HepG2 (cell line): Measurements from ENCODE around the gene SLIT3. TPM values are rescaled to one million over a fixed set of nuclear protein-coding genes. Genes with fewer than 3 reads are reported as not detected.

ENCODE experiments used
- ATAC-seq: fragments of 200-7000 bp; cut with Tn5 transposase; 3 replicates; pipeline ENCODE4 v1.9.1; 2020; ENCODE audit warnings: mild to moderate bottlenecking, moderate library complexity
- BruUV-seq: library from RNA; stranded (reverse); fragments of 400-500 nt; replicated peaks from 2 replicates; lab custom pipeline; 2021; lab: Mats Ljungman, UMichigan
- CTCF ChIA-PET: fragments of 300-600 bp; formaldehyde crosslinking; extraction: SDS; loops from one replicate; lab custom pipeline; 2021; ENCODE audit warnings: low total read pairs, inconsistent platforms, low intra/inter-chr PET ratio; lab: Yijun Ruan, JAX
- POLR2A ChIA-PET: fragments of 350-600 bp; sonication (Branson Sonifier 250); formaldehyde crosslinking; loops from one replicate; lab custom pipeline; 2020; ENCODE audit warnings: antibody characterized with exemption, inconsistent platforms; lab: Yijun Ruan, JAX
- DNase-seq: peaks from one replicate; pipeline ENCODE4 v3.0.0-alpha.2; 2015; ENCODE audit warnings: low spot score
- FAIRE-seq: peaks from 3 replicates; lab custom pipeline; 2011; peaks lifted over from hg19 to GRCh38; lab: Jason Lieb, UNC
- H2AFZ ChIP-seq: one replicate; pipeline ENCODE4 v1.6.1; 2011; ENCODE audit warnings: low read length, inconsistent platforms
- H3K27ac ChIP-seq: fragments of 300-600 bp; 3 replicates; pipeline ENCODE4 v1.8.0; 2011; ENCODE audit warnings: mixed run types, mild to moderate bottlenecking, mixed read lengths, low read length, inconsistent platforms; ENCODE audit not compliant: insufficient read depth; ENCODE audit errors: extremely low read length
- H3K27me3 ChIP-seq, 2 experiments: fragments of 200-600 bp in 1 of 2; 2 replicates in 1 of 2; 3 replicates in 1 of 2; pipeline versions ENCODE4 v1.6.0 to v1.8.0; 2011; ENCODE audit warnings: low read length in 2 of 2, mild to moderate bottlenecking in 2 of 2, moderate library complexity in 2 of 2, inconsistent platforms in 1 of 2; ENCODE audit not compliant: insufficient read depth in 2 of 2, control insufficient read depth in 1 of 2
- H3K36me3 ChIP-seq, 2 experiments: fragments of 200-600 bp in 1 of 2; replicated peaks in 1 of 2; 2 replicates in 1 of 2; 3 replicates in 1 of 2; pipeline versions ENCODE4 v1.5.1 to v1.8.0; 2011; ENCODE audit warnings: low read length in 2 of 2, inconsistent platforms in 1 of 2; ENCODE audit not compliant: insufficient read depth in 2 of 2, control insufficient read depth in 1 of 2
- H3K4me1 ChIP-seq: 2 replicates; pipeline ENCODE4 v1.5.1; 2012; ENCODE audit warnings: low read length, inconsistent platforms; ENCODE audit not compliant: insufficient read depth
- H3K4me2 ChIP-seq: 2 replicates; pipeline ENCODE4 v1.6.0; 2011; ENCODE audit warnings: low read depth, low read length, inconsistent platforms
- H3K4me3 ChIP-seq, 3 experiments: fragments of 200-600 bp in 1 of 3; sonication (generic), shearing (Covaris generic) in 1 of 3; replicated peaks in 1 of 3; 2 replicates each; pipeline ENCODE4 v1.5.1; 2011 to 2016; ENCODE audit warnings: low read length in 3 of 3, inconsistent platforms in 2 of 3, low read depth in 2 of 3, mild to moderate bottlenecking in 2 of 3, control low read depth in 1 of 3, mixed read lengths in 1 of 3; ENCODE audit not compliant: insufficient read depth in 1 of 3
- H3K79me2 ChIP-seq: one replicate; pipeline ENCODE4 v1.6.1; 2011; ENCODE audit warnings: low read length, inconsistent platforms; ENCODE audit not compliant: insufficient read depth
- H3K9ac ChIP-seq: 2 replicates; pipeline ENCODE4 v1.6.0; 2011; ENCODE audit warnings: mild to moderate bottlenecking, low read depth, low read length, inconsistent platforms; ENCODE audit not compliant: insufficient read depth
- H3K9me3 ChIP-seq: 2 replicates; pipeline ENCODE4 v1.5.1; 2012; ENCODE audit warnings: mild to moderate bottlenecking, low read length
- H4K20me1 ChIP-seq: 2 replicates; pipeline ENCODE4 v1.6.0; 2011; ENCODE audit warnings: inconsistent platforms, mild to moderate bottlenecking, low read length, moderate library complexity; ENCODE audit not compliant: insufficient read depth
- CHCHD3 ChIP-seq: sonication (generic); formaldehyde crosslinking; IDR thresholded peaks from 2 replicates; pipeline ENCODE4 v1.8.0; 2022; ENCODE audit warnings: mild to moderate bottlenecking, missing genetic modification reagents, moderate library complexity
- DMAP1 ChIP-seq: IDR thresholded peaks from 2 replicates; pipeline ENCODE4 v1.6.1; 2016
- ETV5 ChIP-seq: IDR thresholded peaks from 2 replicates; pipeline ENCODE4 v1.6.1; 2018; ENCODE audit warnings: missing biosample characterization, missing genetic modification reagents, inconsistent platforms, borderline replicate concordance
- NFKB2 ChIP-seq: sonication (generic); formaldehyde crosslinking; IDR thresholded peaks from 2 replicates; pipeline ENCODE4 v1.4.0; 2020; ENCODE audit warnings: missing genetic modification reagents, borderline replicate concordance
- ZBTB7B ChIP-seq: sonication (generic); formaldehyde crosslinking; IDR thresholded peaks from 2 replicates; pipeline ENCODE4 v1.4.0; 2020; ENCODE audit warnings: missing genetic modification reagents
- ZC3H13 ChIP-seq: sonication (generic); formaldehyde crosslinking; IDR thresholded peaks from 2 replicates; pipeline ENCODE4 v1.8.1; 2023; ENCODE audit warnings: mild to moderate bottlenecking, missing genetic modification reagents, moderate library complexity
- ZFYVE20 ChIP-seq: sonication (generic); formaldehyde crosslinking; IDR thresholded peaks from 2 replicates; pipeline ENCODE4 v1.8.0; 2023; ENCODE audit warnings: low read depth, mild to moderate bottlenecking, moderate library complexity, missing genetic modification reagents, borderline replicate concordance
- ZNF333 ChIP-seq: sonication (generic); formaldehyde crosslinking; IDR thresholded peaks from 2 replicates; pipeline ENCODE4 v1.4.0; 2020; ENCODE audit warnings: mild to moderate bottlenecking, missing genetic modification reagents, borderline replicate concordance
- ZNF879 ChIP-seq: sonication (generic); formaldehyde crosslinking; IDR thresholded peaks from 2 replicates; pipeline ENCODE4 v1.8.1; 2023; ENCODE audit warnings: missing genetic modification reagents
- WGBS: methylation state at CpG from one replicate; pipeline ENCODE4 v1.1.6; 2017; ENCODE audit warnings: low lambda C conversion rate; 5-methylcytosine and 5-hydroxymethylcytosine counted together
- in situ Hi-C: cut with HindIII; loops from 2 replicates; pipeline ENCODE4 v1.10.0; 2017; ENCODE audit warnings: low pct_unique_long_range_greater_than_20kb; ENCODE audit not compliant: extremely low pct_ligation_motif_present
- intact Hi-C: fragments of 100-400 bp; cut with micrococcal nuclease; formaldehyde crosslinking; loops from one replicate; pipeline ENCODE4 v1.10.0; 2022; ENCODE audit not compliant: unreplicated experiment
- polyA plus RNA-seq, 8 experiments: library from polyadenylated mRNA; depleted of rRNA in 3 of 8; stranded (reverse) in 7 of 8; unstranded in 1 of 8; fragments of >200 nt; fragmentation: Illumina TruSeq in 4 of 8; extraction: Trizol in 4 of 8; gene quantifications; 2 replicates each; pipeline versions ENCODE4 v1.2.1 to v1.2.3, GENCODE V29; 2011 to 2016; ENCODE audit warnings: low read depth in 4 of 8, missing spikeins in 1 of 8, mixed read lengths in 1 of 8; ENCODE audit not compliant: insufficient read depth in 1 of 8
- total RNA-seq, 5 experiments: library from RNA; depleted of rRNA; stranded (reverse); fragments of >200 nt; fragmentation: Illumina TruSeq; extraction: Trizol; gene quantifications; 2 replicates each; pipeline ENCODE4 v1.2.3, GENCODE V29; 2016; ENCODE audit warnings: low read depth in 1 of 5
- TF ChIP-seq, protein P1 (sequence below): sonication (generic); formaldehyde crosslinking; conservative IDR thresholded peaks from 2 replicates; pipeline ENCODE4 v1.4.0; 2020; ENCODE audit warnings: missing genetic modification reagents
- TF ChIP-seq, protein P2 (sequence below): sonication (generic); formaldehyde crosslinking; IDR thresholded peaks from 2 replicates; pipeline ENCODE4 v1.4.0; 2020; ENCODE audit warnings: missing genetic modification reagents

The SLIT3 gene
- total and polyA plus RNA-seq, 2 of the 13 experiments (the other 11 are each of a cell fraction or from before 2014, with no cell fraction given), result not detected

GRCh38 chr5:169301986-169302385, 1.0 kb upstream of the SLIT3 start:
- peak; percentile 49; the same call in 2 of the 3 replicates for ATAC-seq
- Histone ChIP-seq H3K79me2 (no peaks in the 10 kb centered on the region), H2AFZ (no peak overlapping the region), H3K9ac (no peak overlapping the region), H3K27ac (no peak overlapping the region), H3K9me3 (no peaks in the 10 kb centered on the region), H3K4me1 (no peaks in the 10 kb centered on the region), H3K27me3 (peaks cover 2 to 28% of the 10 kb centered on the region in 2 experiments; a peak in 3 of 5 replicates), H3K36me3 (no peaks in the 10 kb centered on the region), H3K4me3 (no peak overlapping the region), H4K20me1 (no peaks in the 10 kb centered on the region), H3K4me2 (no peak overlapping the region)
- FAIRE-seq, result no peak
- no TSS peak for BruUV-seq
- TF ChIP-seq NFKB2 (CRISPR knock-in tag), result no peak
- TF ChIP-seq ZNF879 (CRISPR knock-in tag), result no peak
- no peak for TF ChIP-seq ETV5 (CRISPR knock-in tag)
- TF ChIP-seq DMAP1, result no peak
- TF ChIP-seq ZC3H13 (CRISPR knock-in tag), result no peak
- no peak for TF ChIP-seq ZBTB7B (CRISPR knock-in tag)
- ChIA-PET CTCF (interaction anchor here (1.0 to 1.9 kb wide), 3 partner anchors 312 to 622 kb away, joined by 3 to 15 read pairs (median 10); no protein-coding TSS in a partner anchor), POLR2A (no interaction called here)
- no peak for DNase-seq
- WGBS, result 58% methylated on average over 12 of the region's 12 CpGs
- intact Hi-C loops, result loop anchor here (1.0 kb wide), 1 partner anchor 623 kb away; no protein-coding TSS in a partner anchor
- in situ Hi-C loops, result loop anchor here (5.0 to 10.0 kb wide), 2 partner anchors 315 to 627 kb away; no protein-coding TSS in a partner anchor

GRCh38 chr5:169301386-169301934, 521 bp upstream of the SLIT3 start:
- intact Hi-C loops, result no loop called here
- no peak for TF ChIP-seq ZNF333 (CRISPR knock-in tag)
- no peak for TF ChIP-seq CHCHD3
- TF ChIP-seq, protein P1, sequence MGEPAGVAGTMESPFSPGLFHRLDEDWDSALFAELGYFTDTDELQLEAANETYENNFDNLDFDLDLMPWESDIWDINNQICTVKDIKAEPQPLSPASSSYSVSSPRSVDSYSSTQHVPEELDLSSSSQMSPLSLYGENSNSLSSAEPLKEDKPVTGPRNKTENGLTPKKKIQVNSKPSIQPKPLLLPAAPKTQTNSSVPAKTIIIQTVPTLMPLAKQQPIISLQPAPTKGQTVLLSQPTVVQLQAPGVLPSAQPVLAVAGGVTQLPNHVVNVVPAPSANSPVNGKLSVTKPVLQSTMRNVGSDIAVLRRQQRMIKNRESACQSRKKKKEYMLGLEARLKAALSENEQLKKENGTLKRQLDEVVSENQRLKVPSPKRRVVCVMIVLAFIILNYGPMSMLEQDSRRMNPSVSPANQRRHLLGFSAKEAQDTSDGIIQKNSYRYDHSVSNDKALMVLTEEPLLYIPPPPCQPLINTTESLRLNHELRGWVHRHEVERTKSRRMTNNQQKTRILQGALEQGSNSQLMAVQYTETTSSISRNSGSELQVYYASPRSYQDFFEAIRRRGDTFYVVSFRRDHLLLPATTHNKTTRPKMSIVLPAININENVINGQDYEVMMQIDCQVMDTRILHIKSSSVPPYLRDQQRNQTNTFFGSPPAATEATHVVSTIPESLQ, result no peak
- TF ChIP-seq, protein P2, sequence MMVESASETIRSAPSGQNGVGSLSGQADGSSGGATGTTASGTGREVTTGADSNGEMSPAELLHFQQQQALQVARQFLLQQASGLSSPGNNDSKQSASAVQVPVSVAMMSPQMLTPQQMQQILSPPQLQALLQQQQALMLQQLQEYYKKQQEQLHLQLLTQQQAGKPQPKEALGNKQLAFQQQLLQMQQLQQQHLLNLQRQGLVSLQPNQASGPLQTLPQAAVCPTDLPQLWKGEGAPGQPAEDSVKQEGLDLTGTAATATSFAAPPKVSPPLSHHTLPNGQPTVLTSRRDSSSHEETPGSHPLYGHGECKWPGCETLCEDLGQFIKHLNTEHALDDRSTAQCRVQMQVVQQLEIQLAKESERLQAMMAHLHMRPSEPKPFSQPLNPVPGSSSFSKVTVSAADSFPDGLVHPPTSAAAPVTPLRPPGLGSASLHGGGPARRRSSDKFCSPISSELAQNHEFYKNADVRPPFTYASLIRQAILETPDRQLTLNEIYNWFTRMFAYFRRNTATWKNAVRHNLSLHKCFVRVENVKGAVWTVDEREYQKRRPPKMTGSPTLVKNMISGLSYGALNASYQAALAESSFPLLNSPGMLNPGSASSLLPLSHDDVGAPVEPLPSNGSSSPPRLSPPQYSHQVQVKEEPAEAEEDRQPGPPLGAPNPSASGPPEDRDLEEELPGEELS (CRISPR knock-in tag), result no peak
- no peak for TF ChIP-seq ZFYVE20 (CRISPR knock-in tag)

More at GRCh38 chr5:169301386-169301934, 521 bp upstream of the SLIT3 start:
- DNase-seq (no peak), FAIRE-seq (no peak), ATAC-seq (no peak)
- WGBS, result 51% methylated on average over 13 of the region's 18 CpGs
- CTCF ChIA-PET, result no interaction called here
- in situ Hi-C loops, result loop anchor here (5.0 to 10.0 kb wide), 2 partner anchors 314 to 627 kb away; no protein-coding TSS in a partner anchor
- Histone ChIP-seq H3K4me1 (no peaks in the 10 kb centered on the region), H3K27ac (no peak overlapping the region), H3K4me2 (no peak overlapping the region), H3K4me3 (no peak overlapping the region), H3K79me2 (no peaks in the 10 kb centered on the region), H4K20me1 (no peaks in the 10 kb centered on the region), H2AFZ (no peak overlapping the region), H3K36me3 (no peaks in the 10 kb centered on the region), H3K27me3 (peaks cover 2 to 28% of the 10 kb centered on the region in 2 experiments; a peak in 3 of 5 replicates), H3K9me3 (no peaks in the 10 kb centered on the region), H3K9ac (no peak overlapping the region)
- POLR2A ChIA-PET, result no interaction called here
- no TSS peak for BruUV-seq
